Neural progenitor cell (in vitro differentiated cells): ENCODE results near the gene WFDC11. TPM values are rescaled to one million over a fixed set of nuclear protein-coding genes. Genes with fewer than 3 reads are reported as not detected.
"Not testable (repeated sequence)": the region's sequence is repeated elsewhere in the genome, so short reads cannot be mapped to it uniquely, and the experiment has no call there.

ENCODE experiments used
- DNase-seq: peaks from one replicate; pipeline ENCODE4 v3.0.0-alpha.2; 2016; ENCODE audit warnings: low spot score
- H2AFZ ChIP-seq: fragments of 200-600 bp; sonication (generic); replicated peaks from 2 replicates; pipeline ENCODE4 v1.6.1; 2016; ENCODE audit warnings: antibody characterized with exemption
- H3F3A ChIP-seq: fragments of 200-600 bp; sonication (generic); 2 replicates; pipeline ENCODE4 v1.6.1; 2016; ENCODE audit warnings: antibody characterized with exemption, low read depth
- H3K27ac ChIP-seq: fragments of 200-600 bp; sonication (generic); 2 replicates; pipeline ENCODE4 v1.5.1; 2016; ENCODE audit warnings: mild to moderate bottlenecking
- H3K27me3 ChIP-seq: fragments of 200-600 bp; sonication (generic); 2 replicates; pipeline ENCODE4 v1.6.1; 2016; ENCODE audit warnings: mild to moderate bottlenecking, moderate library complexity
- H3K36me3 ChIP-seq: fragments of 200-600 bp; sonication (generic); 2 replicates; pipeline ENCODE4 v1.5.1; 2016
- H3K4me1 ChIP-seq: fragments of 200-600 bp; sonication (generic); 2 replicates; pipeline ENCODE4 v1.6.1; 2016; ENCODE audit warnings: mixed run types
- H3K4me2 ChIP-seq: fragments of 200-600 bp; sonication (generic); 2 replicates; pipeline ENCODE4 v1.6.1; 2016
- H3K4me3 ChIP-seq: fragments of 200-600 bp; sonication (generic); 2 replicates; pipeline ENCODE4 v1.5.1; 2016
- H3K79me2 ChIP-seq: fragments of 200-600 bp; sonication (generic); 2 replicates; pipeline ENCODE4 v1.6.1; 2016; ENCODE audit warnings: low read depth
- H3K9ac ChIP-seq: fragments of 200-600 bp; sonication (generic); 2 replicates; pipeline ENCODE4 v1.6.1; 2016
- H3K9me3 ChIP-seq: fragments of 200-600 bp; sonication (generic); 2 replicates; pipeline ENCODE4 v1.5.1; 2016; ENCODE audit warnings: low read depth
- H4K20me1 ChIP-seq: fragments of 200-600 bp; sonication (generic); 2 replicates; pipeline ENCODE4 v1.6.1; 2016; ENCODE audit warnings: low read depth
- H3K27ac Mint-ChIP-seq: 3 replicates; pipeline ENCODE4 v1.8.0; 2021; ENCODE audit warnings: mixed read lengths
- H3K27me3 Mint-ChIP-seq: 2 replicates; pipeline ENCODE4 v1.8.0; 2022; ENCODE audit warnings: low read depth, mild to moderate bottlenecking, inconsistent platforms, moderate library complexity, mixed read lengths; ENCODE audit not compliant: insufficient read depth
- H3K36me3 Mint-ChIP-seq: 3 replicates; pipeline ENCODE4 v1.8.0; 2021; ENCODE audit warnings: mixed read lengths
- H3K4me1 Mint-ChIP-seq: 3 replicates; pipeline ENCODE4 v1.8.0; 2021; ENCODE audit warnings: mixed read lengths
- H3K4me3 Mint-ChIP-seq: 3 replicates; pipeline ENCODE4 v1.8.0; 2021; ENCODE audit warnings: mild to moderate bottlenecking, moderate library complexity, mixed read lengths
- H3K9me3 Mint-ChIP-seq: 3 replicates; pipeline ENCODE4 v1.8.0; 2020; ENCODE audit warnings: mixed read lengths
- CTCF ChIP-seq: fragments of 200-600 bp; sonication (generic); IDR thresholded peaks from 2 replicates; pipeline ENCODE4 v1.5.1; 2017; ENCODE audit warnings: antibody characterized with exemption, mild to moderate bottlenecking
- EZH2 ChIP-seq: fragments of 200-600 bp; sonication (generic); IDR thresholded peaks from 2 replicates; pipeline ENCODE4 v1.6.1; 2017; ENCODE audit warnings: antibody characterized with exemption, mild to moderate bottlenecking, moderate library complexity
- EZH2phosphoT487 ChIP-seq: fragments of 200-600 bp; sonication (generic); IDR thresholded peaks from 2 replicates; pipeline ENCODE4 v1.6.1; 2017; ENCODE audit warnings: antibody characterized with exemption
- total RNA-seq: library from RNA; depleted of rRNA; stranded (reverse); fragments of >200 nt; gene quantifications from 2 replicates; pipeline ENCODE4 v1.2.3, GENCODE V29; 2015; ENCODE audit warnings: low replicate concordance

The WFDC11 gene
- not detected in 2 replicates for total RNA-seq

- no peaks in the 10 kb centered on the region for H3K36me3 ChIP-seq
- no peak for DNase-seq
- H3F3A ChIP-seq = no peaks in the 10 kb centered on the region
- no peak within 1 kb of the TSS for H3K9ac ChIP-seq
- H3K4me1 ChIP-seq = no peaks in the 10 kb centered on the region
- H4K20me1 ChIP-seq = no peaks in the 10 kb centered on the region
- TF ChIP-seq CTCF (no peak), EZH2phosphoT487 (no peak), EZH2 (no peak)
- Mint-ChIP-seq H3K9me3 (peaks cover 9% of the 10 kb centered on the region), H3K4me3 (no peak within 1 kb of the TSS), H3K4me1 (no peaks in the 10 kb centered on the region), H3K36me3 (no peaks in the 10 kb centered on the region), H3K27ac (no peak within 1 kb of the TSS), H3K27me3 (no peaks in the 10 kb centered on the region)
- H2AFZ ChIP-seq = no peak within 1 kb of the TSS
- H3K4me2 ChIP-seq = no peak within 1 kb of the TSS
- H3K9me3 ChIP-seq = no peaks in the 10 kb centered on the region
- no peaks in the 10 kb centered on the region for H3K79me2 ChIP-seq
- H3K27me3 ChIP-seq = no peaks in the 10 kb centered on the region
- no peak within 1 kb of the TSS for H3K27ac ChIP-seq
- no peak within 1 kb of the TSS for H3K4me3 ChIP-seq
These were observed at the start of gene WFDC11 for GRCh38 chr20:45670139-45670538. WFDC11 (minus strand) TSS chr20:45670239; CDS start chr20:45650600, 19,639 bp downstream.

GRCh38 chr20:45716141-45716688 lies 46.2 kb upstream of the WFDC11 start:
- H3K4me2 ChIP-seq, H3K9me3 Mint-ChIP-seq, H3K4me3 ChIP-seq, H4K20me1 ChIP-seq, H2AFZ ChIP-seq, H3K79me2 ChIP-seq, H3K4me1 ChIP-seq, DNase-seq, H3K4me3 Mint-ChIP-seq, H3K27me3 ChIP-seq, H3K36me3 ChIP-seq, H3K27ac Mint-ChIP-seq, H3K9ac ChIP-seq, H3K27ac ChIP-seq, H3K4me1 Mint-ChIP-seq, H3K36me3 Mint-ChIP-seq, H3F3A ChIP-seq, H3K9me3 ChIP-seq: not testable (repeated sequence)
- H3K27me3 Mint-ChIP-seq = peaks cover 11% of the 10 kb centered on the region

GRCh38 chr20:45704969-45705637 lies 35.1 kb upstream of the WFDC11 start, which contains the start of gene WFDC10B:
WFDC10B (minus strand) TSS chr20:45705019; CDS start chr20:45685992, 19,027 bp downstream.
- H3K27me3 Mint-ChIP-seq = peaks cover 3% of the 10 kb centered on the region

More at GRCh38 chr20:45704969-45705637, 35.1 kb upstream of the WFDC11 start, which contains the start of gene WFDC10B:
- no peaks in the 10 kb centered on the region for H3K36me3 ChIP-seq
- Mint-ChIP-seq H3K4me1 (peaks cover 9% of the 10 kb centered on the region), H3K9me3 (peaks cover 3% of the 10 kb centered on the region), H3K36me3 (no peaks in the 10 kb centered on the region), H3K4me3 (peak within 1 kb of the TSS; percentile 59), H3K27ac (no peak within 1 kb of the TSS)
- H3K27ac ChIP-seq = no peak within 1 kb of the TSS
- H3K4me1 ChIP-seq = peaks cover 8% of the 10 kb centered on the region
- H3K4me2 ChIP-seq = peak within 1 kb of the TSS; percentile 11
- H3K9ac ChIP-seq = no peak within 1 kb of the TSS
- no peaks in the 10 kb centered on the region for H3K79me2 ChIP-seq
- no peaks in the 10 kb centered on the region for H4K20me1 ChIP-seq
- no peaks in the 10 kb centered on the region for H3K27me3 ChIP-seq
- no peak for DNase-seq
- TF ChIP-seq EZH2 (no peak), CTCF (no peak), EZH2phosphoT487 (no peak)
- H3F3A ChIP-seq = no peaks in the 10 kb centered on the region
- no peak within 1 kb of the TSS for H2AFZ ChIP-seq
- no peak within 1 kb of the TSS for H3K4me3 ChIP-seq
- no peaks in the 10 kb centered on the region for H3K9me3 ChIP-seq
